GM21423 (cell line): ENCODE measurements around the gene SLC39A9.
"Not testable (repeated sequence)": the region's sequence is repeated elsewhere in the genome, so short reads cannot be mapped to it uniquely, and the experiment has no call there.

ENCODE experiments used
- ATAC-seq: cut with Tn5 transposase; IDR thresholded peaks from one replicate; pipeline ENCODE4 v1.9.1; 2021; ENCODE audit warnings: mild to moderate bottlenecking, moderate library complexity; ENCODE audit not compliant: unreplicated experiment

The SLC39A9 gene

GRCh38 chr14:69366761-69367160 lies 31.7 kb upstream of the SLC39A9 start:
- no peak for ATAC-seq

GRCh38 chr14:69368381-69368780 lies 30.1 kb upstream of the SLC39A9 start:
- ATAC-seq = no peak

- no peak for ATAC-seq
Measured at GRCh38 chr14:69370061-69370460, 28.4 kb upstream of the SLC39A9 start.

- ATAC-seq = no peak
Measured at GRCh38 chr14:69372146-69372545, 26.3 kb upstream of the SLC39A9 start.

GRCh38 chr14:69373104-69373503 lies 25.4 kb upstream of the SLC39A9 start:
- no peak for ATAC-seq

GRCh38 chr14:69374235-69374634 lies 24.3 kb upstream of the SLC39A9 start:
- no peak for ATAC-seq

GRCh38 chr14:69375182-69375581 lies 23.3 kb upstream of the SLC39A9 start:
- ATAC-seq = no peak

- ATAC-seq = no peak
Measured at GRCh38 chr14:69375722-69376121, 22.8 kb upstream of the SLC39A9 start.

- no peak for ATAC-seq
Measured at GRCh38 chr14:69376439-69376838, 22.1 kb upstream of the SLC39A9 start.

- no peak for ATAC-seq
Measured at GRCh38 chr14:69378274-69378673, 20.2 kb upstream of the SLC39A9 start.

- no peak for ATAC-seq
Measured at GRCh38 chr14:69387311-69387710, 11.2 kb upstream of the SLC39A9 start.

- ATAC-seq = not testable (repeated sequence)
Measured at GRCh38 chr14:69391400-69391799, 7.1 kb upstream of the SLC39A9 start.

GRCh38 chr14:69392481-69392880 lies 6.0 kb upstream of the SLC39A9 start:
- no peak for ATAC-seq

- no peak for ATAC-seq
Measured at GRCh38 chr14:69395929-69396328, 2.6 kb upstream of the SLC39A9 start.

- no peak for ATAC-seq
Measured at GRCh38 chr14:69398818-69399210, 322 bp downstream of the SLC39A9 start.

- ATAC-seq = no peak
Measured at GRCh38 chr14:69399750-69400149, 1.3 kb downstream of the SLC39A9 start.

- no peak for ATAC-seq
Measured at GRCh38 chr14:69400154-69400553, 1.7 kb downstream of the SLC39A9 start.

- ATAC-seq = no peak
Measured at GRCh38 chr14:69401841-69402240, 3.3 kb downstream of the SLC39A9 start.

GRCh38 chr14:69404478-69404877 lies 6.0 kb downstream of the SLC39A9 start:
- ATAC-seq = no peak

- ATAC-seq = no peak
Measured at GRCh38 chr14:69404883-69405282, 6.4 kb downstream of the SLC39A9 start.

GRCh38 chr14:69405762-69406161 lies 7.3 kb downstream of the SLC39A9 start:
- ATAC-seq = no peak

- ATAC-seq = no peak
Measured at GRCh38 chr14:69408331-69408960, 10.0 kb downstream of the SLC39A9 start.

- ATAC-seq = no peak
Measured at GRCh38 chr14:69413483-69413882, 15.0 kb downstream of the SLC39A9 start.
